Suppressor macrophage treated with lipopolysaccharide for 1 hour (primary cell): Measurements from ENCODE around the gene MTAP.

Experiments
- DNase-seq, 3 donors: peaks; one replicate each; pipeline ENCODE4 v3.0.0-alpha.2; 2020 to 2022

The MTAP gene

GRCh38 chr9:21802418-21803000 lies at the start of gene MTAP:
MTAP (plus strand) TSS chr9:21802636; CDS start chr9:21802749, 113 bp downstream.
- DNase-seq = peak; percentile 80 to 86 (median 82)

GRCh38 chr9:21753523-21753922 lies 48.9 kb upstream of the MTAP start:
- no peak for DNase-seq

DNA sequence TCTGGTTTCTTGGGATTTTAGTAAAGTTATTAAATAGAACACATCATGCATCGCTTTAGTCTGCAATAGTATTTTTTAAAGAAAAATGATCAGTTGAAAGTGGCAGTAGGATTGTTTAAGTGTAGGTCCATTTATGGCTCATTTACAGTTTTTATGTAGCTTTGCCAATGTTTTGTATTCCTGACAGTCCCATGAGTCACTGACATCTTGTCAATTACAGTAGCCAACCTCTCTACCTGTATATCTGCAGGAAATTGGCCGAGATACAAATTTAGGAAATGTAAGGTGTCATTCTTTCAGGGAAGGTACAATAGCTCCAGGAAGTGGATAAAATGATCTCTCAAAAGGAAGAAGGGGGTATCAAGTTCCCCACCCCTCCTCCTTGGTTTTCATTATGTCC lies 47.7 kb upstream of the MTAP start:
- DNase-seq = no peak

GRCh38 chr9:21758540-21758939 lies 43.9 kb upstream of the MTAP start:
- DNase-seq = no peak

- no peak for DNase-seq
Measured at GRCh38 chr9:21761309-21761901, 41.0 kb upstream of the MTAP start.

DNA sequence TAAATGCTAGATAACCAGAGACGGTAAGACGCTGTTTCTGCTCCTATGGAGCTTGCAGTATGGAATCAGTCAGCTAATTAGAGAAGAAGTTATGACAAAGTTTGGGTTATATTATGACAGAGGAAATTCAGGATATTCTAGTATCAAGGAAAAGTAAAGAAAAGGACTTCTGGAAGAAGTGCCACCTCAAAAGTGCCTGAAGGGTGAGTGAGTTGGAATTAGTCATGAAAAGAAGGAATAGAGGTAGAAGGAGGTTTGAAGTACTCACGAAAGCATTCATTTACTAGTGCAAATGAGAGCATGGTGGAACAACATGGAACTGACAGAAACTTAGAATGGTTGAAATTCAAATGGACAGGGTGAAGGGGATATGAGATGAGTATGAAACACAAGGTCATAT lies 40.4 kb upstream of the MTAP start:
- no peak for DNase-seq

GRCh38 chr9:21764846-21765245 lies 37.6 kb upstream of the MTAP start:
- DNase-seq = peak; percentile 20 to 42 (median 39)

- no peak for DNase-seq
Measured at GRCh38 chr9:21766096-21766495, 36.3 kb upstream of the MTAP start.

GRCh38 chr9:21770871-21771560 lies 31.4 kb upstream of the MTAP start:
- peak; percentile 15 to 42 (median 41) for DNase-seq

DNA sequence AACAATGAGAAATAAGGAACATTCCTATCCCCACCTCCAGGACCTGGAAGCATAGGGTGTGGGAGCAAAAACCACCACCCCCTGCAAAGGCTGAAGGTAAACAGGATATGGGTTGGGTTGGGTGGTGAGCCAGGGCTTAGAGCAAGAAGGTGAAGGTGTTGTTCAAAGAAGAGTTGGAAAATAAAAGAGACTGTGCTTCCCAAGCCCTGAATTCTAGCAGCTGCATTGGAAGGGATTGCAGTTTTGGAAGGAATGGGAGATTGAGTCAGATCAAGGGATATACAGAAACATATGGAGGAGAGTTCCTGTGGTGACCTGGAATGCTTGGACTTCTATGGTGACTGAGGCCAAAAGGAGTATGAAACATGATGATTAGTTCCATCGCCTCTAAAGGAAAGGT lies 24.7 kb upstream of the MTAP start:
- DNase-seq = no peak

DNA sequence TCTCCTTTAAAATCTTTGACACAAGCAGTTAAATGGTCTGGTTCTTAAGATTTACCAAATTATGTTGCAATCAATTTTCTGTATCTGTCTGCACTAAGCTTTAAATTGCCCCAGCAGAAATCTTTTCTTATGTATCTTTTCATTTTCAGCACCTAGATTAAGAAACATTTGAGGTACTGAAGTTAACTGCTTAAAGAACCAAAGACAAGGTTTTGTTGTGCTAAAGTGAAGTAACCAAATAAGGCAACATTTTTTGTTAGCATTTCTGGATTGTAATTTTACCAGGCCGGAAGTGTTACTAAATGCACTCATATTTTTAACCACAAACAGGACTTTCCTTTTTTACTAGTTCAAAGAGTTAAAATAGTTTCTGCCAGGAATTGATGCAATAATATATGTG lies 24.1 kb upstream of the MTAP start:
- DNase-seq = peak; percentile 15 to 69 (median 63)

DNA sequence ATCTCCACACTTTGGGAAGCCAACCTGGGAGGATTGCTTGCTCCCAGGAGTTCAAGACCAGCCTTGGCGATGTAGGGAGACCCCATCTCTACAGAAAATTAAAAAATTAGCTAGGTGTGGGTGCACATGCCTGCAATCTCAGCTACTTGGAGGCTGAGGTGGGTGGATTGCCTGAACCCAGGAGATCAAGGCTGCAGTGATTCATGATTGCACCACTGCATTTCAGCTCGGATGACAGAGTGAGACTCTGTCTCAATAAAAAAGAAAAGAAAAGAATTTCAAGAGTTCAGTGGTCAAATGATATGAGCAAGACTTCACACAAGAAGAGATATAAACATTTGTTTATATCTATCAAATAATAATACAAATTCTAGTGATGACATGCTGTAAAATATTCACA lies 23.0 kb upstream of the MTAP start:
- DNase-seq = no peak

DNA sequence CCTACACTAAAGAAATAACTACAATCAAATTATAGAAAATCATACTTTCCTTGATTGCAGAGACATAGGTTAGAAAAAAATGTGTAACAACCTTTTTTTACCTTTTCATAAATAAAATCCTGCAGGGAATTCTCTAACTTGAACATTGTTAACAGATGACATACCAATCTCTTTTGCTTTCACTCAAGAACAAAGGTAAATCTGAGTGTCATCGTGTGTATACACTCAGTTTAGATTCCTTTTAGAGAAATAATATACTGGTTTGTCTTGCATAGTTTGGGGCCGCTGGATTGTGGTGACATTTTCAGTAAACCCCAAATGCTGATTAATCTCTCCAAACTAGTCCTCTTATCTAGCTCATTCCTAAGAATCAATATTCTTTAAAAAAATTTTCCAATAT lies 20.8 kb upstream of the MTAP start:
- no peak for DNase-seq

DNA sequence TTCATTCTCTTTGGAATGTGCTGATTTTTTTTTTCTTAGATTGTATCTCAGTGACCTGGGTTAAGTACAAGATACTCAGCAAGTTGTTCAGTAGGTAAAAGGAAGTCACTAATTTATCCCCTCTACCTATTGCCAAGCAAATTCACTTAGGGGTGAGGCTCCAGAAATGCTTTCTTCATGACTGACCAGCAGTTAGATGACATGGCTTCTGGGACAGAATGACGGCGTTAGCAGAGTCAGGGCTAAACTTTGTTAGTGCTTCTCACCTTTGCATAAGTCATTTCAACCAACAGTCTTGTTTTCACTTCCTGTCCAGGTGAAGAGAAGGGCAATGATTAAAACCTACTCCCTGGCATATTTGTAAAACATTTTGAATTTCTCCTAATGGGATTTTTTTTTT lies 20.2 kb upstream of the MTAP start:
- no peak for DNase-seq

DNA sequence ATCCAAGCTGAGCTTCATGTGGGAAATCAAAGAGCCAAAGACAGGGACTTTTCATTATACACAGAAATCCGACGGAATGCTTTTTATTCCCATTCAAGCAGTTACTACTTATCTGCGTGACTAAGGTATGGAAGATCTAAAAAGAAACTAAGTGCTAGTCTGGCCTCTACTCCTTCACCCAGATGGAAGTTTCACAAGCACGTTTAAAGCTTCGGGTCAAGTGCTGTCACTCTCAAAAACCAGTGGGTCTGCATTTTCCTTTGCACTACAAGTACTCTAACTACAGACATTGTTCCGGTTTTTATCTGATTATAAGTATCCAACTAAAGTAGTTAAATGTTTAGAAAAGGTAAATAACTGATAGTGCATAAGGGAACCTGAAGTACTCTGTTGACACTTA lies 13.7 kb upstream of the MTAP start:
- DNase-seq = no peak

DNA sequence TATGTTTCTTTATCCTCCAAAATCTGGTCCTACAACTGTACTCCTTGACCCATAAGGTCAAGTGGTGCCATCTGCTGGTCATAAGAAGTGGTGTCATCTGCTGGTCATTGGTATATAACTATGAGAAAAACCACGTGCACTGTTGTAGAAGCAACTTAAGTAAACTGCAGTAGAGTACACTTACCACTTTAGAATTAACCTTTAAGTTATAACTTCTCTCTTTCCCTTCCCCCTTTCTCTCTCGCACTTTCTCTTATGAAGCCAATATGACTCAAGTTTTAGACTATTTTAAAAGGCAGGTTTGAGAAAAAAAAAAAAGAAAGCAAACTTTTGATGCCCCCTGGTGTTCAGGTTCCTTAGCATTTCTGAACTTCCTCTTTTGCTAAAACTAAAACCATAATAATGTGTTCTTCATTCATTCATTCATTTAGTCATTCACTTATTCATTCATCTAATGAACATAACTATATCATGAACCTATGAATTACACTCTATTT lies 12.8 kb upstream of the MTAP start:
- peak; percentile 86 to 94 (median 89) for DNase-seq

DNA sequence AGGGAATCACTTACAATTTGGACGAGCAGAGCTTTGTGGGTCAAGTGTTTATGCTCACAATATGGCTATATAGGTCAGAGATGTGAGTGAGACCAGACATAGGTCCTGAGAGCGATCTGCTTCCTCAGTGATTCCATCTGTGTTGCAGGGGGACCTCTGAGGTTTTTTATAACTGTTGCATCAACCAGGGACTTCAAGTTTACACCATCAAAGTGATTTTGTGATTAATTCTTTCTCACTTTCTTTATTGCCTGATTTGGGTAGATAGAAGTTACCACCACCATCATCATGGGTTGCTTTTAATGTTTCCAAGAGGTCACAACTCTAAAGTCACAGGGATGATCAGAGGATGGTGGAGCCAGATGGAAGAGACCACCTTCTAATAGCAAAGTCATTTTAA lies 7.0 kb upstream of the MTAP start:
- DNase-seq = no peak

GRCh38 chr9:21796768-21797167 lies 5.7 kb upstream of the MTAP start:
- peak; percentile 29 to 50 (median 30) for DNase-seq

DNA sequence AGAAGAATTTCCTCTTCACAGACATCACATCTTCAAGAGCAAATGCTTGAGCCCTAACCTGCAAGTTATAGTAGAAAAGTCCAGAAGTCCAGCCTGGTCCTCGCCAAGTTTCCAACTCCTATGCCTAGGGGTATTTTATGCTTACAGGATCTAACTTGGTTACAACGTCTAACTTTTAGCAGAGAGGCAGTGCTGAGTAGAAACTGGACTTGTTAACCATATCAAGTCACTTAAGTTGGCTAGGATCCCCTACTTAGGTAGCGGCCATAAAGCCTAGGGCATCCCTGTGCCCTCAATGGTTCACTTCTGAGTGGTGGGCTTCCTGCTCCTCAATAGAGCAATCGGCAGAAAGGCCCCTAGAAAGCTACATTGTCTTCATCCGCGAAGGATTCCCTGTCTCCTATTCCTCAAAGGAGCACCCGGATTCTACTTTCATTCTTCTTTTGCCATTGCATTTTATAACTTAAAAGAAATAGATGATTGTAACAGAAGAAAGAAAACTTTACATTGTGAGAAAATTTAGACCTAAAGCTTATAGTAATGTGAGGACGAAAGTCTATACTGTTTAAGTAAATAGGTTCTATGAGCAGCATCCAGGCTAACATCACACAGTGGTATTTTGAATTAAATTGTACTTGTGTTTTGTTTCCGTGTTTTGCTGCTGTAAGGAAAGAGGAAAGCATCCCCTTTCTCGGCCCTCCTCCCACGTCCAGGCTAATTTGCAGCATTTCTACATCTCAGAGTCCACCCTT lies 1.3 kb upstream of the MTAP start:
- DNase-seq = no peak

DNA sequence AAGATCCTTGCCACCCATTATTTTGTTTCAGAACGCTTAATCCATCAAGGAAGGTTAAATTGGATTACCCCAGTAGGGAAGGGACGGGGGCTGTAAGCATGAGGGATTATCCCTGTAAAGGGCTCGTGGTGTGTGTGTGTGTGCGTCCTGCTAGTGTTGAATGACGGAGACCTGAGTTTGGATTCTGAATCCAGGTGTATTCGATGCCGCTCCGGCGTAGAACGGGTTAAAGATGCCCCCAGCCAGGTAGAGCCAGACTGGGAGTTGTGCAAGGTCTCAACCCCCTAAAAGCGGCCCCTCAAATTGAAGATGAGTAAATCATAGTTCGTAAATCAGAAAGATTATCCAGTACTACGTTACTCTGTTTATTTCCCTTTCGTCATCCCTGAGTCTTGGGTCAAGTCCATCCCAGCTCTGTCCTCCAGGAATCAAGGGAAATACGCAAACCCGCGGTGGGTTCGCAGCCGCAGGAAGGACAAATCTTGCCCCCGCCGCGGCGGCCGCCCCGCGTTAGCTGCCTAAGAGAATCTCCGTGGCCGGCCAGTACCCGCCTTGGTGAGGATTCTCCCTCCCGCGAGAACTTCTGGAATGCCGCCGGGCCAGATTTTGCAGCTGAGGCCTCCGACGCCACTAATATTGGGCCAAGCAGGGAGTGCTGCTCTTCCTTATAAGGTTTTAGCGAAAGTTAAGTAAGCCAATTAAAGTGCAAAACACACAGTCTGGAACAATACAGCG lies 586 bp upstream of the MTAP start:
- DNase-seq = peak; percentile 43 to 57 (median 47)

DNA sequence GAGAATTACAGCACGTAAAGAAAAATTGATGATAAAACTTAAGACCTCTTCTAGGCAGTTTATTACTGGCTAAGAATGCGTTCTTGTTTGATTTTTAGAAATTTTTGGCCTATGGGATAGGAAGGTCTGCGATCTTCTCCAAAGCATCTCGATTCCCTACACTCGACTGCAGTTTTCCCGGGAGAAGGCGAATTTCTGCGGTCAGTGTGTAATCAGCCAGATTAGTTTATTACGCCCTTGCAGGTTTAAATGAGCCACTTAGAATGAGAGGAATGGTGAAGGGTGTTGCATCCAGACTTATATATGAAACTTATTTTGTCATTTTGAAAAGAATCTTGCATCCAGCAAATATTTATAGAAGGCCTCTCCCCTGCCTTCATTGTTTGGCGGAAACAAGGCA lies 1.2 kb downstream of the MTAP start:
- no peak for DNase-seq

DNA sequence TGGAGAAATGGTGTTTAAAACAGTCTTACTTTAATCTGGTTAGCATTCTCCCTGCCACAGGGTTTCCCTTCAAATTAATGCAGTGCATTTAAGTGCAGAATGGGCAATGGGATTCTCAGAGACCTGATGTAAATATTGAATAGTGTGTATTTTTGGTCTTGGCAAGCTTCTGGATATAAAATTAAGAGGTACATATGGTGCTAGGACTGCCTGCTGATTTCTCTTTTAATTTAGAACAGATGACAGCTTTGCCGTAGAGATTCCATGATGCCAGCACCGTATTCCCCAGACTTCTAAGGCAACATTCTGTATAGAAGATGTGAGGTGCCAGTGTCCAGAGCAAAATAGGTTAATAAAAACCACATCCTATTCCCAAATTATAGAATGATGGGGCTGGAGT lies 1.9 kb downstream of the MTAP start:
- DNase-seq = no peak

DNA sequence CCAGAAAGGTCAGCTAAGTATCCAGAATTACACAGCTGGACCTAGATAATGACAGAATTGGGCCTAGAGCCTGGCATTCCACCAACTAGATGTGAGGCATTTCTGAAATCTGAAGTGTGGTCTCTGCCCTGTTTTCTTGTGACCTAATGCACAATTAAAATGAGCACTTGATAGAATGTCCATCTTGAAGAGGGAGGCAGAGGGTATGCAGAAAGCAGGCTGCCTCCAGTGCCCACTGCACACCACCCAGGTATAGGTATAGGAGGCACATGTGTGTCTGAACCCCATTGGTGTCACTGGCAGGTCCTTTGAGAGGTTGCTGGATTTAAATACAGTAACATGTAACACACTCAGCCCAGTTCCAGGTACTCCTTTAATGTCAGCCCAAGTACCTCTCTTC lies 2.4 kb downstream of the MTAP start:
- DNase-seq = no peak
